ENCODE results near the gene GADD45B. TPM values are rescaled to one million over a fixed set of nuclear protein-coding genes. Genes with fewer than 3 reads are reported as not detected.
"Not testable (repeated sequence)": the region's sequence is repeated elsewhere in the genome, so short reads cannot be mapped to it uniquely, and the experiment has no call there.

The GADD45B gene
- total RNA-seq, 1 experiment from 2014 or later: 24.7 TPM

DNA sequence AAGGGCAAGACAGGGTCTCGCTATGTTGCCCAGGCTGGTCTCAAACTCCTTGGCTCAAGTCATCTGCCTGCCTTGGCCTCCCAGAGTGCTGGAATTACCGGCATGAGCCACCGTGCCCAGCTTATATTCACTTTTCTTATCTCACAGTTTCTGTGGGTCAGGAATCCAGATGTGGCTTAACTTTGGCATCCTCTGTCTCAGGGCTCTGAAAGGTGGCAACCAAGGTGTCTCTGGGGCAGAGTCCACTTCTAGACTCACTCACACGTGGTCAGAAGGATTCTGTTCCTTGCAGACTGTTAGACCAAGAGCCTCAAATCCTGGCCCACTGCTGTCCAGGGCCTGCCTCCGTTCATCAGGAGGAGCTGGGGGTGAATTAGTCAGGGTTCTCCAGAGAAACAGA is 11.5 kb upstream of the GADD45B start:
- peaks cover 17% of the 10 kb centered on the region for H3F3A ChIP-seq (ENCODE audit: insufficient read depth, low read depth)
- H3K27ac ChIP-seq: no peak overlapping the region
- no peak overlapping the region for H3K4me3 ChIP-seq
- H3K4me2 ChIP-seq: no peak overlapping the region
- no peak overlapping the region for H2AFZ ChIP-seq
- H3K9me3 ChIP-seq (ENCODE audit: insufficient read depth, low read depth): no peaks in the 10 kb centered on the region
- H3K27me3 ChIP-seq (ENCODE audit: insufficient read depth, low read depth): no peaks in the 10 kb centered on the region
- BruUV-seq (replicated peaks): no TSS peak
- no peak for DNase-seq
- peaks cover 4% of the 10 kb centered on the region; the same call in 1 of the 2 replicates for H3K4me1 ChIP-seq (replicated peaks; ENCODE audit: insufficient read depth)
- intact Hi-C loops (cut with micrococcal nuclease; ENCODE audit: unreplicated experiment): loop anchor here (10.0 kb wide), 1 partner anchor 230 kb away; the partner anchor contains the start of genes PLEKHJ1 and SF3A2
- no peaks in the 10 kb centered on the region for H3K36me3 ChIP-seq (ENCODE audit: low read depth)
- POLR2A ChIA-PET (ENCODE audit: unreplicated experiment): no interaction called here
- CTCF ChIA-PET: no interaction called here
- no peak for TF ChIP-seq EZH2 (IDR thresholded peaks at IDR 0.05; ENCODE audit: low read depth)
- no peak for TF ChIP-seq CTCF (conservative IDR thresholded peaks at IDR 0.05)
- H3K79me2 ChIP-seq (ENCODE audit: low read depth): no peaks in the 10 kb centered on the region
- H3K9me2 ChIP-seq (ENCODE audit: insufficient read depth): no peaks in the 10 kb centered on the region
- H4K20me1 ChIP-seq (ENCODE audit: insufficient read depth): no peaks in the 10 kb centered on the region

- no peaks in the 10 kb centered on the region for H3K9me3 ChIP-seq (ENCODE audit: insufficient read depth, low read depth)
- H3K36me3 ChIP-seq (ENCODE audit: low read depth): no peaks in the 10 kb centered on the region
- H3K79me2 ChIP-seq (ENCODE audit: low read depth): no peaks in the 10 kb centered on the region
- ChIA-PET CTCF (no interaction called here), POLR2A (ENCODE audit: unreplicated experiment) (no interaction called here)
- BruUV-seq (replicated peaks): no TSS peak
- H3F3A ChIP-seq (ENCODE audit: insufficient read depth, low read depth): peaks cover 16% of the 10 kb centered on the region
- H3K27ac ChIP-seq: no peak overlapping the region
- H3K4me3 ChIP-seq: no peak overlapping the region
- DNase-seq: no peak
- H2AFZ ChIP-seq: no peak overlapping the region
- TF ChIP-seq EZH2 (IDR thresholded peaks at IDR 0.05; ENCODE audit: low read depth) (no peak), CTCF (conservative IDR thresholded peaks at IDR 0.05) (no peak)
- 0 out of 2 replicates have a peak, but pooled peaks cover 9% of the 10 kb centered on the region for H3K4me1 ChIP-seq (replicated peaks; ENCODE audit: insufficient read depth)
- intact Hi-C loops (cut with micrococcal nuclease; ENCODE audit: unreplicated experiment): loop anchor here (10.0 kb wide), 1 partner anchor 234 kb away; the partner anchor contains the start of genes PLEKHJ1 and SF3A2
- H4K20me1 ChIP-seq (ENCODE audit: insufficient read depth): no peaks in the 10 kb centered on the region
- H3K9me2 ChIP-seq (ENCODE audit: insufficient read depth): no peaks in the 10 kb centered on the region
- H3K27me3 ChIP-seq (ENCODE audit: insufficient read depth, low read depth): no peaks in the 10 kb centered on the region
- no peak overlapping the region for H3K4me2 ChIP-seq
These were observed 7.3 kb upstream of the GADD45B start for GRCh38 chr19:2468596-2468995.

- BruUV-seq (replicated peaks): no TSS peak
- Histone ChIP-seq H3K27ac (peak overlapping the region; percentile 86), H3K9me2 (ENCODE audit: insufficient read depth) (no peaks in the 10 kb centered on the region), H3K79me2 (ENCODE audit: low read depth) (no peaks in the 10 kb centered on the region), H3K36me3 (ENCODE audit: low read depth) (no peaks in the 10 kb centered on the region), H3K4me1 (replicated peaks; ENCODE audit: insufficient read depth) (0 out of 2 replicates have a peak, but pooled peaks cover 9% of the 10 kb centered on the region), H3K4me3 (no peak overlapping the region), H2AFZ (no peak overlapping the region), H3K9me3 (ENCODE audit: insufficient read depth, low read depth) (no peaks in the 10 kb centered on the region), H3K27me3 (ENCODE audit: insufficient read depth, low read depth) (no peaks in the 10 kb centered on the region), H3F3A (ENCODE audit: insufficient read depth, low read depth) (peaks cover 16% of the 10 kb centered on the region), H4K20me1 (ENCODE audit: insufficient read depth) (no peaks in the 10 kb centered on the region), H3K4me2 (peak overlapping the region; percentile 44)
- intact Hi-C loops (cut with micrococcal nuclease; ENCODE audit: unreplicated experiment): loop anchor here (10.0 kb wide), 1 partner anchor 235 kb away; the partner anchor contains the start of genes PLEKHJ1 and SF3A2
- peak; percentile 54 to 77 for DNase-seq
- ChIA-PET POLR2A (ENCODE audit: unreplicated experiment) (interaction anchor here (0.6 to 0.7 kb wide), 3 partner anchors 48 to 154 kb away, joined by 3 to 6 read pairs (median 3); no protein-coding TSS in a partner anchor), CTCF (interaction anchor here (1.0 kb wide), 1 partner anchor 142 kb away, joined by 4 read pairs; no protein-coding TSS in a partner anchor)
- TF ChIP-seq EZH2 (IDR thresholded peaks at IDR 0.05; ENCODE audit: low read depth) (no peak), CTCF (conservative IDR thresholded peaks at IDR 0.05) (no peak)
These were observed 6.6 kb upstream of the GADD45B start for GRCh38 chr19:2469102-2469914.

DNA sequence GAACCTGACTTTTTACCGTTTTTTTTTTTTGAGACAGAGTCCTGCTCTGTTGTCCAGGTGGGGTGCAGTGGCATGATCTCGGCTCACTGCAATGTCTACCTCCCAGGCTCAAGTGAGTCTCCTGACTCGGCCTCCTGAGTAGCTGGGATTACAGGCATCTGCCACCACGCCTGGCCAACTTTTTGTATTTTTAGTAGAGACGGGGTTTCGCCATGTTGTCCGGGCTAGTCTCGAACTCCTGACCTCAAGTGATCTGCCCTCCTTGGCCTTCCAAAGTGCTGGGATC is 6.1 kb upstream of the GADD45B start:
- ChIA-PET CTCF (interaction anchor here (1.0 kb wide), 1 partner anchor 141 kb away, joined by 4 read pairs; no protein-coding TSS in a partner anchor), POLR2A (ENCODE audit: unreplicated experiment) (interaction anchor here (0.7 kb wide), 2 partner anchors 149 to 154 kb away, joined by 3 to 6 read pairs; no protein-coding TSS in a partner anchor)
- not testable (repeated sequence) for H3K79me2 ChIP-seq (ENCODE audit: low read depth); H3K27me3 ChIP-seq (ENCODE audit: insufficient read depth, low read depth); H4K20me1 ChIP-seq (ENCODE audit: insufficient read depth); BruUV-seq (replicated peaks); H3K9me2 ChIP-seq (ENCODE audit: insufficient read depth); H3K9me3 ChIP-seq (ENCODE audit: insufficient read depth, low read depth); H3K36me3 ChIP-seq (ENCODE audit: low read depth); H3K4me1 ChIP-seq (replicated peaks; ENCODE audit: insufficient read depth); H2AFZ ChIP-seq; DNase-seq; H3K4me3 ChIP-seq
- H3K27ac ChIP-seq: peak overlapping the region; percentile 86
- intact Hi-C loops (cut with micrococcal nuclease; ENCODE audit: unreplicated experiment): loop anchor here (10.0 kb wide), 1 partner anchor 235 kb away; the partner anchor contains the start of genes PLEKHJ1 and SF3A2
- peak overlapping the region; percentile 44 for H3K4me2 ChIP-seq
- H3F3A ChIP-seq (ENCODE audit: insufficient read depth, low read depth): peaks cover 17% of the 10 kb centered on the region
